HG03558 (cell line): ENCODE results near the gene RNF157.
"Not testable (repeated sequence)": the region's sequence is repeated elsewhere in the genome, so short reads cannot be mapped to it uniquely, and the experiment has no call there.

ENCODE experiments used
- ATAC-seq: cut with Tn5 transposase; IDR thresholded peaks from one replicate; pipeline ENCODE4 v1.9.1; 2021; ENCODE audit warnings: moderate number of reproducible peaks; ENCODE audit not compliant: unreplicated experiment; ENCODE audit errors: extremely low read depth

Gene RNF157

GRCh38 chr17:76255801-76256429 lies 15.6 kb upstream of the RNF157 start:
- ATAC-seq: no peak

GRCh38 chr17:76254275-76254674 lies 14.0 kb upstream of the RNF157 start:
- ATAC-seq: no peak

- no peak for ATAC-seq
Observed at GRCh38 chr17:76253841-76254240, 13.5 kb upstream of the RNF157 start.

GRCh38 chr17:76252967-76253766 lies 12.9 kb upstream of the RNF157 start:
- not testable (repeated sequence) for ATAC-seq

- ATAC-seq: no peak
Observed at GRCh38 chr17:76252040-76252954, 12.0 kb upstream of the RNF157 start.

GRCh38 chr17:76251478-76252039 lies 11.3 kb upstream of the RNF157 start:
- ATAC-seq: no peak

GRCh38 chr17:76250141-76250540 lies 9.8 kb upstream of the RNF157 start:
- ATAC-seq: no peak

- no peak for ATAC-seq
Observed at GRCh38 chr17:76248013-76248782, 7.9 kb upstream of the RNF157 start.

- no peak for ATAC-seq
Observed at GRCh38 chr17:76247304-76247703, 7.0 kb upstream of the RNF157 start.

GRCh38 chr17:76246080-76247066 lies 6.1 kb upstream of the RNF157 start:
- peak; percentile 78 for ATAC-seq

- ATAC-seq: not testable (repeated sequence)
Observed at GRCh38 chr17:76244721-76245120, 4.4 kb upstream of the RNF157 start.

- no peak for ATAC-seq
Observed at GRCh38 chr17:76243826-76244679, 3.8 kb upstream of the RNF157 start.

- ATAC-seq: no peak
Observed at GRCh38 chr17:76241691-76242255, 1.5 kb upstream of the RNF157 start.

GRCh38 chr17:76241204-76241538 lies 878 bp upstream of the RNF157 start:
- ATAC-seq: no peak

- no peak for ATAC-seq
Observed at GRCh38 chr17:76239538-76240274, 587 bp downstream of the RNF157 start.

GRCh38 chr17:76238847-76239537 lies 1.3 kb downstream of the RNF157 start:
- ATAC-seq: no peak
